Fibroblast of skin of left biceps (primary cell): ENCODE results near the gene COL18A1.

ENCODE experiments used
- DNase-seq, 2 experiments: peaks; one replicate each; pipeline ENCODE4 v3.0.0-alpha.2; 2013; ENCODE audit warnings: low read depth in 2 of 2

Gene COL18A1

GRCh38 chr21:45534636-45535331, 129.8 kb downstream of the COL18A1 start:
- DNase-seq = no peak

GRCh38 chr21:45535341-45536081, 130.5 kb downstream of the COL18A1 start:
- no peak for DNase-seq

DNA sequence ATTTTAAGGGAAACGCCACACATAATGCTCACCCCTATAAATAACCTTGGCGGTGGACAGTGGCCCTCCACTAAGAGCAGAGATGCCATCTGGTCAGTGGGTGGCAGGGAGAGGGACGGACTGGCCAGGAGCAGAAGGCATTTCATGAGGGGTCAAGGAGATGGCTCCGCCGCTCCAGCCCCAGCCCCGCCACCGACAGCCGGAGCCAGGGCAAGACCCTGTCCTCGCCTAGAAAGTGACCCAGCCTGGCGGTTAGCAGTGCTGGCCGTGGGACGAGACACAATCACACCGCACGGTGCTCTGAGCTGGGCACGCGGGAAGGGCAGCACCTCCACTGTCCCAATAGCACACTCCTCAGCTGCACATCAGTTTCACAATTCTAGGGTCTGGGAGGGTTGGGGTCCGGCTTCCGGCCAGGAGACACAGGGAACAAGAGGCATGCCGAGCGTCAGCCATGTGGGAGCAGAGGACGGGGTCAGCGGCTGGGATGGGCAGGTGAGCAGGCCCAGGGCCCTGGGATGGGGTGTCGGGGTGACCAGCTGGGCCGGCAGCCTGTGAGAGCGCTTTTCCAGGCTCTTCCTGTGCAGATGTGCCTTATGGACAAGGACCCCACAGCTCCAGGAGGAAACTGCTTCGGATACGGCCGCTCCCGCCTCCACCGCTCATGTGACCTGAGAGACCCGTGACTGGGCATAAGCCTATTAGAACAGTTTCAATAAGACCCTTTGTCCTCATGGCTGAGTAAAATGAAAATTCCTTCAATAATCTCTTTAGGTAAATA, 131.5 kb downstream of the COL18A1 start:
- no peak for DNase-seq

GRCh38 chr21:45537111-45537745, 132.3 kb downstream of the COL18A1 start:
- no peak for DNase-seq

DNA sequence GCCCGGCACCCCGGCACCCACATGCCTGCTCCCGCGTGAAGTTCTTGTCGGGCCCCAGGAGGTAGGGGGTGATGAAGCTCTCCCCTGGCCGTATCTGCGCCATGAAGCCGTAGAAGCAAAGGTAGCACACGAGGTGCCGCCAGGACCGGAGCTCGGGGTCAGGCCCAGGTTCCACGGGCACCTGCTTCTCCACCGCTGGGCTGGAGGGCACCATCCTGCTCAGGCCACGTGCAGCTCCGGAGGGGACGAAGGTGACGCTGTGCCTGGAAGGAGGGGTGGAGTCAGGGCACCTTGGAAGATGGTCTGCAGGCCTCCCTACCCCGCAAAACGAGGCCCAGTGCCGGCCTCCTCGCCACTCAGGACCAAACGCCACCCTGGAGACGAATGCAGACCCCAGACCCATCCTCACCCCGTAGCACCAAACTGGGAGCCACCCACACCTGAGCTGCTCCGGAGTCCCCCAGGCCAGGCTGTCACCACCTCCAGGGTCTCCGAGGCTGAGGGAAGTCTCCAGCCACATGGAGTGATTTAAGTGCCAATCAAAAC, 132.9 kb downstream of the COL18A1 start:
- DNase-seq = no peak

DNA sequence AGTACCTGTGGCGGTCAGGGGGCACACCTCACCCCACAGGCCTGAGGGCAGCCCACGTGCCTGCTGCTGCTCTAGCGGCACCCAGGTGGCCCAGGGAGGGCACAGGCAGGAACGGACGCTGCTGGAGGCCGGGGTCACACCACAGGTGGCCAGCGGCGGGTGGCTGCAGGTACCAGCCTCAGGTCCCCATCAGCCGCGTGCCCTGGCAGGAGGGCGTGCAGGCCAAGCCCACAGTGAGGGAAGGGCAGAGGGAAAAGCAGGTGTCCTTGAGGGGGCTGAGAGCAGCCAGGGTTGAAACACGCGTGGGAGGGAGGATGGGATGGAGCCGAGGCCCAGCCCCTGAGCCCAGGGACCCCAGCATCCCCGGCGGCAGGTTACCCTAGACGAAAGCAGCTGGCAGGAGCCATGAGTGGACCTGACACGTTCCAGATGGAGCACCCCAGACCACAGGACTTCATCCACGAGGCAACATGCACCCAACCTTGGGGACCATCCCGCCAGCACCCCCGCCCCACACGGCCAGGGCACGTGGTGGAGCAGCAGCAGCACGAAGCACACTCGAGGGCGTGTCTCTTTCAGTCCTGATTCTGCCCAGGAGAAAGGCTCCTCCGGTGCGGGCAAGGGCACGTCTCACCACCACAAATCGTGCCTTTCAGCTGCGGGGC, 133.5 kb downstream of the COL18A1 start:
- no peak for DNase-seq

DNA sequence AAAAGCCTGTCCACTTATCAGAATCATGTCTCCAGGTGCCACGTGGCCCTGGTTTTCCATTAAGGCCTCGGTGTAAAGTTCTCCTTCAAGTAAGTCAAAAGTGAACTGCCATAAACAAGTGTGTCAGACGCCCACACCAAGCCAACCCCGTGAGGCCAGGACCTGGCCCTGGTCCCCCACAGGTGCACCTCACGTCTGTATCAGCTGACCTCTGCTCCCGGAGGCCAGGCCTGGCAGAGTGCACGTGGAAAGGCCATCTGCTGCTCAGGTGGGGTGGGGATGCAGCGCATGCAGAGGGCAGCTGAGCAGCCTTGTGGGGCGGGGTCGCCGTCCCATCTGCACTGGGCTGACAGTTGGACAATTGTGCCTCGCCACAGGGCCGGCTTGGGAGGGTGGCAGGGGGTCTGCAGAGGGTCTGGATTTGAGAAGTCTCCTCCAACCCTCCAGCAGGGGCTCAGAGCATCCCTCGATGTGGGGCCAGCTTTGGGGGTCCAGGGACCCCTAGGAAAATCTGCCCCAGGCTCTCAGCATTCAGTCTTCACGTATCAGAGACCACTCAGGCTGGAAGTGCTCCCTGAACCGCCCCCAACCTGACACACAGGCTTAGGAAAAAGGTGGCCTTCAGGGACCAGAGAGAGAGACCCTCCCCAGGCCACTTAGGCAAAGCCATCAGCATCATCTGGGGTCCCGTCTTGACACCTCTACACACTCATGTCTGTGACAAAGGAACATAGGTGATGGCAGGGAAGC, 134.3 kb downstream of the COL18A1 start:
- DNase-seq = no peak

DNA sequence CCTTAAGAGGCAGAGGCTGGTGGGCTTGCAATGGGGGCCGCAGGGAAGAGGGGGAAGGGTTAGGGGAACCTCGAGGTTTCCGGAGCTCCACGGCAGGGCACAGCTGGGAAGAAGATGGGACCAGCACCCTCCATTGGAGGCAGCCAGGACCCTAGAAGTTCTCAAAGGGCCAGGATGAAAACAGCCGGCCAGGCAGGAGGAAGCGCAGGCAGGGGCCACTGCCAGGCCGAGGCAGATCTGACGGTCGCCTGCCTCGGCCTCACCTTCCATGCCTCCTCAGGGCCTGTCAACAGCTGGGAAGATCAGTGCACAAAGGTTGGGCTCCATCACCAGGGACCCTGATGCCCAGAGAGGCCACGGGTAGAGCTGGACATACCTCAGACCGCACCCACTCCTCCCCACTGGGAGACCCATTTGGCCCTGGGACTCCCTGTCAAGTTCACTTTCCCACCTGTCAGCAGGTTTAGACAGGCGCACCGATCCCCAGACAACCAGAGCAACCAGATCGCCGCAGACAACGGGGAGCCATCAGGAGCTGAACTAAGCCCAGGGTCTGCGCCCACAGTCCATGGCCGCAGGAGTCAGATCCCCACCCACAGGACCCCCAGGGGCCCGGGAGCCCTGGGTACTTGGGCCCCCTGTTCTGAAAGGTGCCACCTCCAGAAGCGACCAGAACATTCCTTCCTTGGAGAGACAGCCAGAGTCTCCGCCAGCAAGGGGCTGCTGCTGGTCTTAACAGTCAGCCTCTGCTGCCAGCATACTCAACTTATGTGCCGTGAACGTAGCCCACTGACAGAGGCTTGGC, 135.0 kb downstream of the COL18A1 start:
- no peak for DNase-seq

GRCh38 chr21:45540601-45540970, 135.6 kb downstream of the COL18A1 start:
- no peak for DNase-seq

GRCh38 chr21:45541221-45542039, 136.5 kb downstream of the COL18A1 start:
- DNase-seq = no peak

DNA sequence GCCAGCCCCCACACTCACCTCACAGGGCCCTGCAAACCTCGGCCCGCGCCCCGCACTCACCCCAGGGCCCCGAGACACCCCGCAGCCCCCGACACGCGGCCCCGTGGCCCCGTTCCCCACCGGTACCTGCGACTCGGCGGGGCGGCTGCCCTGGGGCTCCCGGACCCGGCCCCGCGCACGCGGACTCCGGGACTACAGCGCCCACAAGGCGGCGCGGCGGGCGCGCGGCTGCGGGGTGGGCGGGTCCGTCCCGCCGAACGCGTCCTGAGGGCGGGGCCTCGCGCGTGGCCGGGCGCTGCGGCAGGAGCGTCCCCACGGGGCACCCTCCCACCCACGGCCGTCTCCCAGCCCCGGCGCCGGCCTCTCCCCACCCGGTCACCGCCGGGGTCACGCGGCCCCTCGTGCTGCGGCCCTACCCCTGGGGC, 137.3 kb downstream of the COL18A1 start, which contains the start of gene SLC19A1:
Gene SLC19A1, minus strand, starts transcription at position 199 of the 425 bp plus-strand sequence. CDS start 4,481 bp downstream, outside the sequence.
- DNase-seq = no peak

GRCh38 chr21:45542667-45543370, 137.9 kb downstream of the COL18A1 start:
- no peak for DNase-seq

- DNase-seq = no peak
Measured at GRCh38 chr21:45543371-45543709, 138.4 kb downstream of the COL18A1 start.

DNA sequence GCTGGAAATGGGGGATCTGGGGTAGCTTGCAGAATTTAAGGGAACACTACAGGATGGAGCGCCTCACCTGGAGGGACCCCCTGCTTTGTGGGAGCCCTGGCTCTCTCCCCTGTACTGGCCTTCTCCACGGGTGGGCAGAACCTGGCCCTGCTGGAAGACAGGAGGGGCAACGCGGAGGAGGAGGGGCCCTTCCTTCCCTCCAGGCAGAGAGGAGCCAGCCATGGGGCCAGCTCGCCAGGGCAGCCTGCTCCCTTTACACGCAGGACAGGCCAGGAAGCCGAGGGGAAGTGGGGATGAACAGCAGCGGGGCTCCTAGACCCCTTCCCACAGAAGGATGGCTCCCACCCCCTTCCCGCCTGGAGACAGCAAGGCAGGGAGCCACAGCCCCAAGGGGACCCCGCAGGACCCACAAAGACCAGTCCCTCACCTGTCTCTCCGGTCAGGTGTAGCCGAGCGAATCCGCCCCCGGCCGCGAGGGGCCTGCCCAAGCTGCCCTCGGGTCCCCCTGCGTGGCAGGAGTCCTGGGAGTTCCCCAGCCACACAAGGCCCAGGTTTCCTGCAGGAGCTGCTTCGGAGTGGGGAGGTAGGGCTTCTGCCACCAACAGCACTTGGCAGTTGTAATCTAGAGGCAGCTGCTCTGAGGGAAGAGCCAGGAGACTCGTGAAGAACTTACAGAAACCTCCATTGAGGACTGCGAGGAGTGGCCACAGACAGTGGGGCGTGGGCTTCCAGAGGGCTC, 138.9 kb downstream of the COL18A1 start:
- no peak for DNase-seq

- DNase-seq = no peak
Measured at GRCh38 chr21:45544449-45545235, 139.7 kb downstream of the COL18A1 start.

GRCh38 chr21:45545236-45545570, 140.2 kb downstream of the COL18A1 start:
- no peak for DNase-seq
